Inflammatory macrophage treated with lipopolysaccharide for 4 hours (primary cell): ENCODE data around the gene TLL2.

ENCODE experiments used
- DNase-seq: peaks from one replicate; pipeline ENCODE4 v3.0.0-alpha.2; 2020

TLL2 gene

GRCh38 chr10:96384506-96384905, 129.2 kb downstream of the TLL2 start:
- no peak for DNase-seq

DNA sequence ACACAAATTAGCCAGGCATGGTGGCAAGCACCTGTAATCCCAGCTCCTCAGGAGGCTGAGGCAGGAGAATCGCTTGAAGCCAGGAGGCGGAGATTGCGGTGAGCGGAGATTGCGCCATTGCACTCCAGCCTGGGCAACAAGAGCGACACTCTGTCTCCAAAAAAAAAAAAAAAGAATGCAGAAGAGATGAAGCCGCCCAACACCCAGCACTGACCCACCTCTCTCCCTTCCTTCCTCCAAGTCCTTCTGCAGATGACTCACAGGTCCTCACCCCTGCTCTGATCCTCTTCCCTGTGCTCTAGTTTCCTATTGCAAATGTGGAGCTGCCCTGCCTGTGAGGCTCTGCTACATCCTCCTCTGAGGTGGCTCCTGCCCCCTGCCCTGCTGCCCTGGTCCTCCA, 132.9 kb downstream of the TLL2 start:
- peak; percentile 83 for DNase-seq

DNA sequence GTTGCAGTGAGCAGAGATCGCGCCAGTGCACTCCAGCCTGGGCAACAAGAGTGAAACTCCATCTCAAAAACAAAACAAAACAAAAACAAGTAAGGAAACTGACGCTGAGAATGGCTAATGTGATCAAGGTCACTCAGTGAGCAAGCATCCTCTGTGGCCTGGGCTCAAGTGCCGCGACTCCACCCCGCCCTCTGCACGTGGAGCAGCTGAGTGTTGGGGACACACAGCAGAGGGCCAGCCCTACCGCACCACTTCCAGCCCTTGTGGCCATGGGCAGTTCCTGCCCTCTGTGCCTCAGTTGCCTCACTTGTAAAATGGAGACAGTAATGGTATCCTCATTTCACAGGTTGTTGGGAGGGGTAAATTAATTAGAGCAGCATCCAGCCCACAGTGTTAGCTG, 134.0 kb downstream of the TLL2 start:
- DNase-seq: peak; percentile 4

- no peak for DNase-seq
Measured at GRCh38 chr10:96378741-96379140, 135.0 kb downstream of the TLL2 start.

GRCh38 chr10:96377816-96378294, 135.9 kb downstream of the TLL2 start:
- DNase-seq: no peak

DNA sequence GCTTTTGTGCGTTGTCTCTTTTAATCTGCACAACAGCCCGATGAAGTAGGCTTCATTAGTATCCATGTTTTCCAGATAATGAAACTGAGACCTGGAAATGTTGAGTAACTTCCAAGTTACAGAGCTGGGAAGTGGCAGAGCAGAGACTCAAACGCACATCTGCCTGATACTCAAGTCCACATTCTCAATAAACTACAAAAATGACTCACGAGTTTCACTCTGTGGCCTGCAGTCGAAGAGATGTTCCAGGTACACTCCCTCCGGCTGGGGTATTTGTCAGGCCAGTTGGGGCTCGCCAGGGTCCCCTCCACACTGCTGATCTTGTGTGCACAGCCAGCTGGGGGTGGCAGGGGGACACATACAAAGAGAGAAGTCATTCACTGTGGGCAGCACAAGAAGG, 137.2 kb downstream of the TLL2 start:
- no peak for DNase-seq

DNA sequence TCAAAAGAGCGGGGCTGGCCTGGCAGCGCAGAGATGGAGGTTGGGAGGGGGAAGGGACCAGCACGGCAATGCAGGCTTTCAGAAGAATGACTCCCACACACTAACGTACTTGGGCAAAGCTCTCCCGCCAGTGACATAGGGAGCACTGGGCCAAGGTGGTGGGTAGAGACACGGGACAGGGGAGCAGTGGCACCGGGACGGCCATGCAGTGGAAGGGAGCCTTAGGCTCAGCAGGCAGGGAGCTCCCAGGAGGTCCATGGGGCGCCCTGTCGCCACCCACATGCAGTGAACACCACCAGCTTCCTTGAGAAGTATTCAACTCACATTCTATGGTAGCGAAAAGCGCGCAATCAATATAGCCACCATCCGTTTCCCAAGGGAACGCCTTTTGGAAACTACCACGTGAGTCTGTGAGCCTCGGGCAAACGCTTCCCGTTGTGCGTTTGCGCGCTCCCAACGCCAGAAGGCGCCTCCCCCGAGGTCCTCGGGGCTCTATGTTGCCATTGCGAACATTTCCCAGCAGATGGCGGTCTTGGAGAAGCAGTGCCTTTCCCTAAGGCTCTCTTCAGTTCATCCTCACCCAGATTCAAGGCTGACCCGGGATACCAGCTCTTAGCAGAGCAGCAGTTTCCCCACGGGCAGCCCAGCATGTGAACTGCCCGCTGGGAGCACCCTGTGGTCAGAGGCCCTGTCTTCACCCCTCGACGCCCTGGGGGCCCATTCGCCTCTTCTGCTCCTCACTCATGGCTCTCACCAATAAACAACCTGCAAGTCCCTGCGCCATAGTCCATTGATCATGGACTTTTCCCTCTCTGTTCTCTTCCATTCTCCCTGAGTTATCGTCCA, 138.5 kb downstream of the TLL2 start:
- DNase-seq: peak; percentile 85

GRCh38 chr10:96374639-96374984, 139.1 kb downstream of the TLL2 start:
- no peak for DNase-seq

DNA sequence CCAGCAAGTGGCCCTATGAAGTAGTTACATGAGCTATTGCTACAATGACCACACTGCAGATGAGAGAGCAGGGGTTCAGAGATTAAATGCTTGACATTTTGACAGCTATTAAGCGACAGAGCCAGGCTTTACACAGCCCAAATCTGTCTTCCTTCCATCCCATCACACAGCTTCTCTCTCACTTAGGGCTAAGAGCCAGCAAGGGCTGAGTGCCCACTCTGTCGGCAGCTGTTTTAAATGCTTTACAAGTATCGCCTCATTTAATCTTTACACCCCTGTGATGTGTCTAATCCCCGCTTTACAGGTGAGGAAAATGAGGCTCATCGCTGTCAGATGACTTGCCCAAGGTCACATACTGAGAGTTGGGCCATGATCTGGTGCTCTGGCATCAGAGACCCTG, 139.7 kb downstream of the TLL2 start:
- DNase-seq: no peak

- no peak for DNase-seq
Measured at GRCh38 chr10:96371356-96371755, 142.4 kb downstream of the TLL2 start.

DNA sequence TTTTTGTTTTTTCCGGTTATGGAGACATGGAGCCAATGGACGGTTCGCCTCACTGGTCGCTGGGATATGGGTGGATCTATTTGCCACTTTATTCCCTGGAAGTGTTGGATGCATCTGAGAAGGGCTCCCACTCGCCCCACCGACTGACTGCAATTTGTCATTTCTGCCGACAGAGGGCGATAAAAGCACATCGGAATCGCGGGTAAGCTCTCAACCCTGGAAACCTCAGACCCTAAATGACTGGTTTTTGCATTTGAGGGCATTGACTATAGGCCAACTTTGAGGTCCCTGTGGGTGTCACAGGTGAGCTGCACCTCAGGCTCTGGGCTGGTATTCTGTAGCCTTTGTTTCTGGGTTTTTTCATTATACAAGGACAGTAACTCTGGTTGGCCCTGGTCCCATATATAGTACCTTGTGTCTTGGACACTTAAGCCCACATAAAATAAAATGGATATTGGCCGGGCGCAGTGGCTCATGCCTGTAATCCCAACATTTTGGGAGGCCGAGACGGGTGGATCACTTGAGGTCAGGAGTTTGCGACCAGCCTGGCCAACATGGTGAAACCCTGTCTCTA, 143.1 kb downstream of the TLL2 start:
- peak; percentile 46 for DNase-seq

DNA sequence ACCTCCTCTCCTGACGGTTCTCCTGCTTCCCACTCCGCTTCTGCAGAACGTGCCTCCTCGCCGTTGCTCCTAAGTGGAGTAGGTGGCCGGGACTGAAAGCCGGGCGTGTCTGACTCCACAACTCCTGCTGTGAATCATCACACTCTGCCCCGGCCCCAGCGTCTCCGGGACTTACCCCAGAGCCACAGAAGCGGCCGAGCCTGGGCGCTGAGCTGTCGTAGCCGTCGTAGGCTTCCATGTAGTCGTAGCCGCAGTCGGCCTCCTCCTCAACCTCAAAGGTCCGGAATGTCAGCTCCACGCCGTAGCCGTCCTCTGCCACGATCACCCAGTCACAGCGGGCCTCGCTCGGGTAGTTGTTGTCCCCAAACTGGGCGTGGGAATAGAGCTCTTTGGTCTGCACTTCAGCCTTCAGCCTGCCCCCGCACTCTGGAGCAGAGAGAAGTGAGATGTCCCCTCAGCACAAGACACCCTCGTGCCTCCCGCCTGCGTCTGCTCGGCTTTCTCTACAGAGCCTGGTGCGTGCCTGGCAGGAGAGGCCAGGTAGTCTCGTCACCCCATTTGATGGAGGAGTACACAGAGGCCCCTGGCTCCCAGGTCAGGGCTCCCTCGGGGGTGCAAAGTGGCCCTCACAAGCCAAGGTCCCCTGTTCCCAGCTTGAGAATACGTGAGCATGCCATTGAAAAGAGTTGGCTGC, 143.7 kb downstream of the TLL2 start:
- no peak for DNase-seq

DNA sequence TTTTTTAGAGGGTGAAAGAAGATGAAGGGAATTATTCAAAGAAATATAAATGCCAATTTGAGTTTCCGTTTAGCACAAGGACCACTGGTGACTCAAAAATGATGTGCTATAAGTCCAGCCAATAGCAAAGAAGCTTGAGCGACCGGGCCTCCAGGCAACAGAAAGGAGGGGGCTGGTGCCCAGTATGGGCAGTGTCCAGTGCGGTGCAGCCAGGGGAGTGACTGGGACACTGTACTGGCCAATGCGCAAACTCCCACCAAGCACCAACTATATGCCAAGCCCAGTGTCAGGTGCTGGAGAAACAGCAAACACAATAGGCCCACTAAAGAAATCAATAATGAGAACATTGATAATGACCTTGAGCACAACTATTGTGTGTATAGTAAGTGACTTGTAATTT, 144.8 kb downstream of the TLL2 start:
- DNase-seq: no peak

GRCh38 chr10:96367470-96367869, 146.3 kb downstream of the TLL2 start:
- DNase-seq: no peak

DNA sequence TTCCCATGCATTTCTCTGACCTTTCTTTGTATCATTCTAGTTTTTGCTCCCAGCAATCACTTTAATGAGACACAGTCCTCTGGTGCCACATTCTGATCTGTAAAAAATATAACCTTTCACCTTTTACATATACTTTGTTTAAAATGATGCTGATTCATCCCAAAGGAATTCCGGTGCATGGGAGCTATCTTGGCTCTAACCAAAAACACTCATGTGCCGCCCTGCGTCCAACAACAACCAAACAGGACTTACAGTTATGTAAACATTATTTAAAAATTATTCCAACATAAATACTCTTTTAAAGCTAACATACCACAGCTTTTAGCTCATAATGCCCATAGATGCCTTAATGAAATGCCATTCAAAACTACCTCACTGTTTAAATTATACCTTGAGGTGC, 147.2 kb downstream of the TLL2 start:
- no peak for DNase-seq

- DNase-seq: no peak
Measured at GRCh38 chr10:96365571-96365970, 148.2 kb downstream of the TLL2 start.

DNA sequence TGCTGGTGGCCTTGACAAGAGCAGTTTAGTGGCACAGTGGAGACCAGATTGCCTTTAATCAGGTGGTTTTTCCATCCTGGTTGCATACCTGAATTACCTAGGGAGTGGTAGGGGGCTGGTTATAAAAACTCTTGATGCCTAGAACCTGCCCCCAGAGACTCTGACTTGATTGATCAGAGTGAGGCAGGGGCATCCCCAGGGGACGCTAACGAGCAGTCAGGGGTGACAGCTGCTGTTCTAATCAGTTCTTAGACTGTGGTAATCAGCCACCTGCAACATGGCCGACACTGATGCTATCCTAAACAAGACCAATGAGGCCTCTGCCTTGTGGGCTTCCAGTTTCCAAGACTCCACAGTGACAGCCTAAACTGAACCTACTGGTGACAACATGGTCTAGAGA, 153.0 kb downstream of the TLL2 start:
- DNase-seq: no peak

DNA sequence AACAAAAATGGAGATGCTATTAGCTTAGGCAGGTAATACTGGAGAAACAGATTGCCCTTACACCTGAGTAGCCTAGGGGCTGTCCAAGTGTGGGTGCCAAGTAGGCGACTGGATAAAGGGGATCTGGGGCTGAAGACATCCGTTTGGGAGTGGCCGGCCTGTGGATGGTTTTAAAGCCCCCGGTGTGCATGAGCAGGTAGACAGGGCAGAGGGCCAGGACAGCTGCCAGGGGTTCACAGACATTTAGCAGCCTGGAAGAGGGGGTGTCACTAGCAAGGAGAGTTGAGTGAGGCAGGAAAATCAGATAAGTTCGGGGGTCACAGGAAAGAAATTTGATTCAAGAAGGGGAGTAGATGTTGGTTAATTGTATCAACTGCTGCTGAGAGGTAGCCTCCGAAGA, 153.4 kb downstream of the TLL2 start:
- DNase-seq: no peak

DNA sequence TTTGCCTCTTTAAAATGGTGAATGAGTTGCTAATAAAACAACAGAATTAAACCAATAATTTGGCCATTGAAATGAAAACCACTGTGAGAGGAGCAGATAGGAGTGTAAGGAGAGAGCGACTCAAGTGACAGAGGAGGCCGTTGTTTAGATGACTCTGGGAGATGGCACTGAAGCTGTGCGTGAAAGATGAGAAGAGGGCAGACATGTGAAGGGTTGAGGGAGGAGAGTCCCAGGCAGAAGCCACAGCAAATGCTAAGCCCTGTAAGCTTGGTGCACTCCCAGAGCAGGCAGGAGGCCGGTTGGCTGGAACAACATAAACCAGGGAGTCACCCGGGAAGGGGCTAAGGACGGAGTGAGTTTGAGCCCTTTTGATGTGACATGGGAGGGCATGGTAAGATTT, 154.1 kb downstream of the TLL2 start:
- no peak for DNase-seq

GRCh38 chr10:96358851-96359540, 154.7 kb downstream of the TLL2 start, which contains the start of gene OPALIN:
Gene OPALIN, minus strand, starts transcription at chr10:96359002. Its CDS starts 106 bp downstream, at chr10:96358896.
- DNase-seq: no peak

GRCh38 chr10:96357038-96357620, 156.6 kb downstream of the TLL2 start:
- no peak for DNase-seq

- no peak for DNase-seq
Measured at GRCh38 chr10:96352582-96352981, 161.1 kb downstream of the TLL2 start.

GRCh38 chr10:96352027-96352426, 161.7 kb downstream of the TLL2 start:
- DNase-seq: no peak
